KMS-11 (cell line): ENCODE data around the gene ROPN1L.
A peak's percentile ranks its signal among the peaks of the same experiment; 100 is the strongest.

Source experiments
- H2AFZ ChIP-seq: fragments of 200-600 bp; sonication (generic); 2 replicates; pipeline ENCODE4 v1.6.1; 2016; ENCODE audit warnings: antibody characterized with exemption, mixed run types, low read depth
- H3K27ac ChIP-seq: fragments of 200-600 bp; sonication (generic); 2 replicates; pipeline ENCODE4 v1.6.1; 2016; ENCODE audit warnings: mild to moderate bottlenecking, mixed run types
- H3K27me3 ChIP-seq: fragments of 200-600 bp; sonication (generic); 2 replicates; pipeline ENCODE4 v1.6.1; 2017; ENCODE audit warnings: mild to moderate bottlenecking, low read depth, mixed run types, moderate library complexity; ENCODE audit not compliant: insufficient read depth
- H3K36me3 ChIP-seq: fragments of 200-600 bp; sonication (generic); 2 replicates; pipeline ENCODE4 v1.6.1; 2017; ENCODE audit warnings: mild to moderate bottlenecking, mixed run types; ENCODE audit not compliant: insufficient read depth
- H3K4me1 ChIP-seq: fragments of 200-600 bp; sonication (generic); 2 replicates; pipeline ENCODE4 v1.6.1; 2016; ENCODE audit warnings: mild to moderate bottlenecking, low read depth, mixed run types; ENCODE audit not compliant: poor library complexity, severe bottlenecking
- H3K4me2 ChIP-seq: fragments of 200-600 bp; sonication (generic); 2 replicates; pipeline ENCODE4 v1.7.0; 2016; ENCODE audit warnings: mild to moderate bottlenecking, mixed run types
- H3K4me3 ChIP-seq: fragments of 200-600 bp; sonication (generic); IDR thresholded peaks from 2 replicates; pipeline ENCODE4 v1.6.1; 2017; ENCODE audit warnings: low read depth, low read length, mixed read lengths; ENCODE audit not compliant: insufficient read depth
- H3K79me2 ChIP-seq: fragments of 200-600 bp; sonication (generic); 2 replicates; pipeline ENCODE4 v1.6.1; 2016; ENCODE audit warnings: low read depth, mixed run types; ENCODE audit not compliant: insufficient read depth
- H3K9ac ChIP-seq: fragments of 200-600 bp; sonication (generic); 2 replicates; pipeline ENCODE4 v1.6.1; 2016; ENCODE audit warnings: mild to moderate bottlenecking, mixed run types
- H4K20me1 ChIP-seq: fragments of 200-600 bp; sonication (generic); 2 replicates; pipeline ENCODE4 v1.6.1; 2016; ENCODE audit warnings: mild to moderate bottlenecking, mixed run types; ENCODE audit not compliant: insufficient read depth
- TF ChIP-seq, protein P1 (sequence below): fragments of 200-600 bp; sonication (generic); conservative IDR thresholded peaks from 2 replicates; pipeline ENCODE4 v1.6.1; 2017; ENCODE audit warnings: low read depth, mild to moderate bottlenecking, antibody characterized with exemption, low read length, moderate library complexity, mixed read lengths

ROPN1L gene

GRCh38 chr5:10420932-10421331, 20.7 kb upstream of the ROPN1L start:
- Histone ChIP-seq H3K27ac (no peak overlapping the region), H3K27me3 (no peaks in the 10 kb centered on the region), H3K36me3 (peaks cover 19% of the 10 kb centered on the region; the same call in 1 of the 2 replicates), H4K20me1 (no peaks in the 10 kb centered on the region), H2AFZ (no peak overlapping the region), H3K4me2 (no peak overlapping the region), H3K4me3 (no peak overlapping the region), H3K9ac (no peak overlapping the region), H3K79me2 (no peaks in the 10 kb centered on the region), H3K4me1 (peaks cover 18% of the 10 kb centered on the region)
- TF ChIP-seq, protein P1, sequence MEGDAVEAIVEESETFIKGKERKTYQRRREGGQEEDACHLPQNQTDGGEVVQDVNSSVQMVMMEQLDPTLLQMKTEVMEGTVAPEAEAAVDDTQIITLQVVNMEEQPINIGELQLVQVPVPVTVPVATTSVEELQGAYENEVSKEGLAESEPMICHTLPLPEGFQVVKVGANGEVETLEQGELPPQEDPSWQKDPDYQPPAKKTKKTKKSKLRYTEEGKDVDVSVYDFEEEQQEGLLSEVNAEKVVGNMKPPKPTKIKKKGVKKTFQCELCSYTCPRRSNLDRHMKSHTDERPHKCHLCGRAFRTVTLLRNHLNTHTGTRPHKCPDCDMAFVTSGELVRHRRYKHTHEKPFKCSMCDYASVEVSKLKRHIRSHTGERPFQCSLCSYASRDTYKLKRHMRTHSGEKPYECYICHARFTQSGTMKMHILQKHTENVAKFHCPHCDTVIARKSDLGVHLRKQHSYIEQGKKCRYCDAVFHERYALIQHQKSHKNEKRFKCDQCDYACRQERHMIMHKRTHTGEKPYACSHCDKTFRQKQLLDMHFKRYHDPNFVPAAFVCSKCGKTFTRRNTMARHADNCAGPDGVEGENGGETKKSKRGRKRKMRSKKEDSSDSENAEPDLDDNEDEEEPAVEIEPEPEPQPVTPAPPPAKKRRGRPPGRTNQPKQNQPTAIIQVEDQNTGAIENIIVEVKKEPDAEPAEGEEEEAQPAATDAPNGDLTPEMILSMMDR, result no peak

DNA sequence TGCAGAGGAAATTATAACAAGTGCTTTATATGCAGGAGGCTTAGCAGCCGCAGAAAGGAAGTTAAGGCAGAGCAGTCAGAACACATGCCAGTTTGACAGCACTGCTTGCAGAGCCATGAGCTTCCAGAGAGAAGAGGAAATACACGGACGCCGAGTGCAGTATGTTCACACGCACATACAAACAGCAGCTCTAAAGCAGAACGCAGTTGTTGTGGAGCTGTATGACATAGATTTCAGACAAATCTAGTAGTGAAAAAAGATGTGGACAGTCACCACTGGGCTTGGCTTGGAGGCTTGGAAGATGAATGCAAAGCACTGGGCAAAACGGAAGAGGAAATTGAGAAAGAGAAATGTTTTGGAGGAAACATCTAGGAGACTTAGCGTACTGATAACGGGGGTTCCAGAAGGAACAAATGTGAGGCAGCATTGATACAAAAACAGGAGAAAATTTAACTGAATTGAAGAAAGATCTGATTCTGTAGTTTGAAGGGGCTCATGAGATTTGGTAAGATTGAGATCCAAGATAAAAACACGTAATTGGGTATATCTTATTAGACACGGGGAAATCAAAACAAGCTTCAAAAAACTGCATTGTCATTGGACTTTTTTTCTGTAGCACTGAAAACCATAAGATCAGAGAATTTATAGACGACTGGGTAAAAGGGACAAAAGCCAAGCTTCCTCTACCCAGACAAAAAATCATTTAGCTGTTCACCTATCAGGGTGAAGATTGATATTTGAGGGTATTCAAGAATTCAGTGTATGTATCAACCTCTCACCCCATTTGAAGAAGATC, 19.6 kb upstream of the ROPN1L start:
- no peaks in the 10 kb centered on the region for H4K20me1 ChIP-seq
- TF ChIP-seq, protein P1, result no peak
- H2AFZ ChIP-seq, result no peak overlapping the region
- H3K9ac ChIP-seq, result no peak overlapping the region
- H3K4me1 ChIP-seq, result peaks cover 18% of the 10 kb centered on the region
- H3K4me2 ChIP-seq, result no peak overlapping the region
- H3K79me2 ChIP-seq, result no peaks in the 10 kb centered on the region
- no peaks in the 10 kb centered on the region for H3K27me3 ChIP-seq
- peaks cover 10% of the 10 kb centered on the region; the same call in 1 of the 2 replicates for H3K36me3 ChIP-seq
- H3K4me3 ChIP-seq, result no peak overlapping the region
- no peak overlapping the region for H3K27ac ChIP-seq

- Histone ChIP-seq H3K4me3 (no peak overlapping the region), H3K4me1 (peaks cover 18% of the 10 kb centered on the region), H4K20me1 (no peaks in the 10 kb centered on the region), H3K79me2 (no peaks in the 10 kb centered on the region), H3K9ac (no peak overlapping the region), H3K27me3 (no peaks in the 10 kb centered on the region), H3K4me2 (no peak overlapping the region), H3K27ac (no peak overlapping the region), H3K36me3 (peaks cover 3% of the 10 kb centered on the region; the same call in 1 of the 2 replicates), H2AFZ (no peak overlapping the region)
- TF ChIP-seq, protein P1, result no peak
These were observed 18.7 kb upstream of the ROPN1L start for GRCh38 chr5:10423022-10423421.

DNA sequence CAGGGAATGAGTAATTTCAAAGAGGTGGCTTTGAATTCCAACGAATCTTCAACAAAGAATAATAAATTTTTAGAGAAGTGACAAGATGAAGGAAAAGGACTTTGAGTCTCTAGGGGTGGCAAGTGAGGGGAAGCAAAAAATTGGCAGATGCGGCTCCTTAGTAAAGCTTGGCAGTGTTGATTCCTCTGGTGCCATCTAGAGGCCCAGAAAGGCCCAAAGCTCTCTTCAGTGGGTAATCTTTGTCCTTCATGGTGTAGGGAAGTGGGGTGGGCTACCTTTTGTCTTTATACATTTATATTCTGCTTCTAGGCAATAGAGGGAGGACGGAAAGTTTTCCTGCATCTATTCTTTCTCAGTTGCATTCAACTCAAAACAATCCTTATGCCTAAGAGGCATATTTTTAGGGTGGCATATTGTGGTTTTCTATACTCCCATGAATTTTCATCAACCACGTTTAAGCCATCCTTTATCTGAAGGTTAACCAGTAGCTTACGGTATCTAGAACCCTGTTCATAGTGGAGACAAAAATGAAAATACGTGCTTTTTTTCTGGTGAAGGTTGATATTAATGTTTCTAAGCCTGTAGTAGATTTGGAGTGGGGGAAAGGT, 17.5 kb upstream of the ROPN1L start:
- H2AFZ ChIP-seq, result no peak overlapping the region

More for the DNA sequence above, 17.5 kb upstream of the ROPN1L start:
- Histone ChIP-seq H3K79me2 (no peaks in the 10 kb centered on the region), H3K4me2 (no peak overlapping the region), H3K36me3 (peaks cover 3% of the 10 kb centered on the region; the same call in 1 of the 2 replicates), H3K4me3 (no peak overlapping the region), H3K9ac (no peak overlapping the region), H3K27ac (no peak overlapping the region), H3K4me1 (peaks cover 18% of the 10 kb centered on the region), H3K27me3 (no peaks in the 10 kb centered on the region), H4K20me1 (no peaks in the 10 kb centered on the region)
- TF ChIP-seq, protein P1, result peak; percentile 71
